ENCODE data around the gene CADPS2. TPM values are rescaled to one million over a fixed set of nuclear protein-coding genes. Genes with fewer than 3 reads are reported as not detected.

Gene CADPS2
- polyA plus RNA-seq, 1 experiment = 0.38 TPM

DNA sequence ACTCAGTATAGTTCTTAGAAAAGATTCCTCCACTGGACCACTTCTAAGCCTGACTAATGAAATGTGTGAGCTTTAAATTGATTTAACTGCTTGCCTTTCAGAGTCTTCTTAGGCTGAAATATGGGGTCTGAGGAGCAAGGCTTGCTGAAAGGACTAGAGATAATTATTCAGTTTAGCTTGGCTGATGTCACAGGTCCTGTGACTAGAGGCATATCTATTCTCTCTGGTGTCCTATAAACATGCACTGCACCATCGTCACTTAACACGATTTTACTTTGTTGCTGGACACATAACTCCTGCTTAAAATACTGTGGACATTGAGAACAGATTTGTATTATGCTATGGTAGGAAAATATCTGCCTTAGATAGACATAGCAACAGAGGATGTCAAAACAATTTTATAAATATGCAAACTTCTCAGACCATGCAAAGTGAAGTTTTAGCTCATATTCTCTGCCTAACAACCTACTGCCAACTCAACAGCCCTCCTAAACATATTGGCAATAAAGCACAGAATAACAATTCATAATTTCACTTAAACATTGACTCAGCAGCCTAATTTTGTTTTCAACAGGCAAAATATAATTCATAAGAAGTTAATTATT lies 267.6 kb downstream of the CADPS2 start:
- no peaks in the 10 kb centered on the region for H3K36me3 ChIP-seq (ENCODE audit: control insufficient read depth, insufficient read depth, low read length)
- ChIA-PET CTCF (no interaction called here), POLR2A (no interaction called here)
- H3K27me3 ChIP-seq (ENCODE audit: control insufficient read depth, insufficient read depth, low read length) = no peaks in the 10 kb centered on the region
- H3K4me3 ChIP-seq (ENCODE audit: low read depth, low read length) = no peak overlapping the region
- DNase-seq (ENCODE audit: low read depth) = no peak
- TF ChIP-seq, protein P1, sequence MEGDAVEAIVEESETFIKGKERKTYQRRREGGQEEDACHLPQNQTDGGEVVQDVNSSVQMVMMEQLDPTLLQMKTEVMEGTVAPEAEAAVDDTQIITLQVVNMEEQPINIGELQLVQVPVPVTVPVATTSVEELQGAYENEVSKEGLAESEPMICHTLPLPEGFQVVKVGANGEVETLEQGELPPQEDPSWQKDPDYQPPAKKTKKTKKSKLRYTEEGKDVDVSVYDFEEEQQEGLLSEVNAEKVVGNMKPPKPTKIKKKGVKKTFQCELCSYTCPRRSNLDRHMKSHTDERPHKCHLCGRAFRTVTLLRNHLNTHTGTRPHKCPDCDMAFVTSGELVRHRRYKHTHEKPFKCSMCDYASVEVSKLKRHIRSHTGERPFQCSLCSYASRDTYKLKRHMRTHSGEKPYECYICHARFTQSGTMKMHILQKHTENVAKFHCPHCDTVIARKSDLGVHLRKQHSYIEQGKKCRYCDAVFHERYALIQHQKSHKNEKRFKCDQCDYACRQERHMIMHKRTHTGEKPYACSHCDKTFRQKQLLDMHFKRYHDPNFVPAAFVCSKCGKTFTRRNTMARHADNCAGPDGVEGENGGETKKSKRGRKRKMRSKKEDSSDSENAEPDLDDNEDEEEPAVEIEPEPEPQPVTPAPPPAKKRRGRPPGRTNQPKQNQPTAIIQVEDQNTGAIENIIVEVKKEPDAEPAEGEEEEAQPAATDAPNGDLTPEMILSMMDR (IDR thresholded peaks at IDR 0.05; ENCODE audit: insufficient read depth, low read depth, low read length) = no peak

GRCh38 chr7:122616951-122617350 lies 269.3 kb downstream of the CADPS2 start:
- no peak overlapping the region for H3K4me3 ChIP-seq (ENCODE audit: low read depth, low read length)
- POLR2A ChIA-PET = no interaction called here
- H3K36me3 ChIP-seq (ENCODE audit: control insufficient read depth, insufficient read depth, low read length) = no peaks in the 10 kb centered on the region
- DNase-seq (ENCODE audit: low read depth) = no peak
- CTCF ChIA-PET = no interaction called here
- TF ChIP-seq, protein P1 (IDR thresholded peaks at IDR 0.05; ENCODE audit: insufficient read depth, low read depth, low read length) = no peak
- no peaks in the 10 kb centered on the region for H3K27me3 ChIP-seq (ENCODE audit: control insufficient read depth, insufficient read depth, low read length)

DNA sequence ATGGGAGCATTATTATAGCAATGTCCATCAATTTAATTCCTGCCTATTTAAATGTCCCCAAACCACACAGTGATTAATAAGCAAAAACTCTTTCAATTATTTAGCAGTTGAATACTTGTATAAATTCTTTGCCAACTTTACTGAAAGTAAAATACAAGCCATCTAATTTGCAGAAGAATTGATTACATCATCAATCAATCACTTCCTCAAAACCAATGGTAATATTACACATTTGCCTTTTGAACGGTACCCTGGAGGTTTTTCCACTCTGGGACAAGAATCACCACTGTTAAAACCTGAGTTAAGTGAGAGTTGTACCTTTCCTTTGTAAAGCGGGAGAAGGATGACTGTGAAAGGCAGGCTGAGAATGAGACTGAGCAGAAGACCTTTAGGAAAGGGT lies 280.3 kb downstream of the CADPS2 start:
- ChIA-PET POLR2A (no interaction called here), CTCF (no interaction called here)
- no peak for DNase-seq (ENCODE audit: low read depth)
- TF ChIP-seq, protein P1 (IDR thresholded peaks at IDR 0.05; ENCODE audit: insufficient read depth, low read depth, low read length) = no peak
- Histone ChIP-seq H3K4me3 (ENCODE audit: low read depth, low read length) (no peak overlapping the region), H3K27me3 (ENCODE audit: control insufficient read depth, insufficient read depth, low read length) (no peaks in the 10 kb centered on the region), H3K36me3 (ENCODE audit: control insufficient read depth, insufficient read depth, low read length) (no peaks in the 10 kb centered on the region)

- TF ChIP-seq, protein P1 (IDR thresholded peaks at IDR 0.05; ENCODE audit: insufficient read depth, low read depth, low read length) = no peak
- DNase-seq (ENCODE audit: low read depth) = no peak
- CTCF ChIA-PET = no interaction called here
- Histone ChIP-seq H3K4me3 (ENCODE audit: low read depth, low read length) (no peak overlapping the region), H3K27me3 (ENCODE audit: control insufficient read depth, insufficient read depth, low read length) (no peaks in the 10 kb centered on the region), H3K36me3 (ENCODE audit: control insufficient read depth, insufficient read depth, low read length) (no peaks in the 10 kb centered on the region)
- POLR2A ChIA-PET = no interaction called here
Observed at GRCh38 chr7:122604251-122604650, 282.0 kb downstream of the CADPS2 start.

DNA sequence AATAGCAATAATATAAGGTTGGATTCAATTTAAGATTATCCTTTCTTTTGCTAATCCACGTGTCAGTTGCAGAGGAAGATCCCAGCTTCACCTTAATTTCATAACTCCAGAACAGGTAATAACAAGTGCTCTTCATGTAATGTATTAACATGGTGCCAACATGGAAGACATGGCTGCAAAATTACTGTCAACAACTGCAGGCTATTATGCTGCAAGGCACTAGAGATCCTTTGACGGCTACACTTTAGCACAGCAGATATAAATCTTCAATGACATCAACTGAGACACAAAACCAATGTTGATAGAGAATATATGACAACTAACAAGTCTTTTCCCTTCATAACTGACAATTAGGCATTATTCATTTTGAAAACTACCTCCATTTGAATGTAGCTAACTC lies 283.5 kb downstream of the CADPS2 start:
- no peak overlapping the region for H3K4me3 ChIP-seq (ENCODE audit: low read depth, low read length)
- TF ChIP-seq, protein P1 (IDR thresholded peaks at IDR 0.05; ENCODE audit: insufficient read depth, low read depth, low read length) = no peak
- no peaks in the 10 kb centered on the region for H3K36me3 ChIP-seq (ENCODE audit: control insufficient read depth, insufficient read depth, low read length)
- POLR2A ChIA-PET = no interaction called here
- CTCF ChIA-PET = no interaction called here
- DNase-seq (ENCODE audit: low read depth) = no peak
- no peaks in the 10 kb centered on the region for H3K27me3 ChIP-seq (ENCODE audit: control insufficient read depth, insufficient read depth, low read length)
